Glutamatergic neuron (in vitro differentiated cells): ENCODE measurements around the gene CDH2. TPM values are rescaled to one million over a fixed set of nuclear protein-coding genes. Genes with fewer than 3 reads are reported as not detected.

Experiments
- DNase-seq: peaks from one replicate; pipeline ENCODE4 v3.0.0; 2022
- H3K27ac Mint-ChIP-seq: one replicate; pipeline ENCODE4 v1.8.0; 2020; ENCODE audit warnings: mild to moderate bottlenecking, mixed read lengths, inconsistent platforms; ENCODE audit not compliant: unreplicated experiment
- H3K27me3 Mint-ChIP-seq: one replicate; pipeline ENCODE4 v1.8.0; 2020; ENCODE audit warnings: mild to moderate bottlenecking, moderate library complexity, mixed read lengths, inconsistent platforms; ENCODE audit not compliant: unreplicated experiment
- H3K36me3 Mint-ChIP-seq: one replicate; pipeline ENCODE4 v1.8.0; 2020; ENCODE audit warnings: mild to moderate bottlenecking, mixed read lengths, inconsistent platforms; ENCODE audit not compliant: unreplicated experiment
- H3K4me1 Mint-ChIP-seq: one replicate; pipeline ENCODE4 v1.8.0; 2020; ENCODE audit warnings: mild to moderate bottlenecking, low read depth, mixed read lengths, inconsistent platforms; ENCODE audit not compliant: unreplicated experiment
- H3K4me3 Mint-ChIP-seq: one replicate; pipeline ENCODE4 v1.8.0; 2020; ENCODE audit warnings: mild to moderate bottlenecking, mixed read lengths, inconsistent platforms; ENCODE audit not compliant: unreplicated experiment
- H3K9me3 Mint-ChIP-seq: one replicate; pipeline ENCODE4 v1.8.0; 2020; ENCODE audit warnings: mild to moderate bottlenecking, moderate library complexity, mixed read lengths, inconsistent platforms; ENCODE audit not compliant: unreplicated experiment
- total RNA-seq: library from RNA; stranded (reverse); fragmentation: NEBNext Ultra II Directional; extraction: Animal tissue kit (Norgen Biotek cat#: 25700); gene quantifications from one replicate; pipeline ENCODE4 v1.2.1, GENCODE V29; 2021; ENCODE audit not compliant: unreplicated experiment
- TF ChIP-seq, protein P1 (sequence below): fragments of 200-600 bp; sonication (generic); IDR thresholded peaks from one replicate; pipeline ENCODE4 v1.5.0; 2021; ENCODE audit not compliant: partially characterized antibody, unreplicated experiment

Gene CDH2
- total RNA-seq, 1 donor from 2014 or later, result 224 TPM

GRCh38 chr18:28032177-28032576 lies 144.8 kb downstream of the CDH2 start:
- Mint-ChIP-seq H3K27me3 (no peaks in the 10 kb centered on the region), H3K4me3 (no peak overlapping the region), H3K27ac (no peak overlapping the region), H3K9me3 (peaks cover 5% of the 10 kb centered on the region), H3K36me3 (no peaks in the 10 kb centered on the region), H3K4me1 (peaks cover 16% of the 10 kb centered on the region)
- DNase-seq, result no peak
- TF ChIP-seq, protein P1, sequence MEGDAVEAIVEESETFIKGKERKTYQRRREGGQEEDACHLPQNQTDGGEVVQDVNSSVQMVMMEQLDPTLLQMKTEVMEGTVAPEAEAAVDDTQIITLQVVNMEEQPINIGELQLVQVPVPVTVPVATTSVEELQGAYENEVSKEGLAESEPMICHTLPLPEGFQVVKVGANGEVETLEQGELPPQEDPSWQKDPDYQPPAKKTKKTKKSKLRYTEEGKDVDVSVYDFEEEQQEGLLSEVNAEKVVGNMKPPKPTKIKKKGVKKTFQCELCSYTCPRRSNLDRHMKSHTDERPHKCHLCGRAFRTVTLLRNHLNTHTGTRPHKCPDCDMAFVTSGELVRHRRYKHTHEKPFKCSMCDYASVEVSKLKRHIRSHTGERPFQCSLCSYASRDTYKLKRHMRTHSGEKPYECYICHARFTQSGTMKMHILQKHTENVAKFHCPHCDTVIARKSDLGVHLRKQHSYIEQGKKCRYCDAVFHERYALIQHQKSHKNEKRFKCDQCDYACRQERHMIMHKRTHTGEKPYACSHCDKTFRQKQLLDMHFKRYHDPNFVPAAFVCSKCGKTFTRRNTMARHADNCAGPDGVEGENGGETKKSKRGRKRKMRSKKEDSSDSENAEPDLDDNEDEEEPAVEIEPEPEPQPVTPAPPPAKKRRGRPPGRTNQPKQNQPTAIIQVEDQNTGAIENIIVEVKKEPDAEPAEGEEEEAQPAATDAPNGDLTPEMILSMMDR, result no peak

GRCh38 chr18:28030458-28030857 lies 146.5 kb downstream of the CDH2 start:
- no peak overlapping the region for H3K4me3 Mint-ChIP-seq
- TF ChIP-seq, protein P1, result no peak
- H3K4me1 Mint-ChIP-seq, result peaks cover 20% of the 10 kb centered on the region
- no peak overlapping the region for H3K27ac Mint-ChIP-seq
- peaks cover 5% of the 10 kb centered on the region for H3K9me3 Mint-ChIP-seq
- DNase-seq, result no peak
- H3K27me3 Mint-ChIP-seq, result no peaks in the 10 kb centered on the region
- H3K36me3 Mint-ChIP-seq, result no peaks in the 10 kb centered on the region

DNA sequence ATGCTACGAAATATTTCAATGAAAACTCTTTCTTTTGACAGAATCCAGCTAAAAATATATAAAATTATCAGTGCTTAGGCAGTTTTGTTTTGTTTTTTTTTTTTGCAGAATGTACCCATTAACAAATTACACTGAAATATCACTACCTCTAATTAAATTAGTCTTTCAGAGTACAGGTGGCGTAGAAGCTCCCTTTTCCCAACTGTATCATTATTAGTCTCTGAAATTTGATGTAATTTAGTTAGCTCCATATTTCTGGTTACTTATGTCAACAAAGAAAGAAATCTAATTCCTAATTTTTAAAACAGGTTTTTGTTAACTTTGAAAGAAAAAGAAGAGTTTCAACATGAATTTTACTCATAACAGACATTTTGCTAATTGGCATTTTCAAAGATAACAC lies 149.2 kb downstream of the CDH2 start:
- no peak overlapping the region for H3K4me3 Mint-ChIP-seq
- no peak for DNase-seq
- H3K36me3 Mint-ChIP-seq, result no peaks in the 10 kb centered on the region
- no peaks in the 10 kb centered on the region for H3K27me3 Mint-ChIP-seq
- H3K4me1 Mint-ChIP-seq, result peaks cover 13% of the 10 kb centered on the region
- H3K9me3 Mint-ChIP-seq, result no peaks in the 10 kb centered on the region
- no peak overlapping the region for H3K27ac Mint-ChIP-seq
- TF ChIP-seq, protein P1, result no peak

DNA sequence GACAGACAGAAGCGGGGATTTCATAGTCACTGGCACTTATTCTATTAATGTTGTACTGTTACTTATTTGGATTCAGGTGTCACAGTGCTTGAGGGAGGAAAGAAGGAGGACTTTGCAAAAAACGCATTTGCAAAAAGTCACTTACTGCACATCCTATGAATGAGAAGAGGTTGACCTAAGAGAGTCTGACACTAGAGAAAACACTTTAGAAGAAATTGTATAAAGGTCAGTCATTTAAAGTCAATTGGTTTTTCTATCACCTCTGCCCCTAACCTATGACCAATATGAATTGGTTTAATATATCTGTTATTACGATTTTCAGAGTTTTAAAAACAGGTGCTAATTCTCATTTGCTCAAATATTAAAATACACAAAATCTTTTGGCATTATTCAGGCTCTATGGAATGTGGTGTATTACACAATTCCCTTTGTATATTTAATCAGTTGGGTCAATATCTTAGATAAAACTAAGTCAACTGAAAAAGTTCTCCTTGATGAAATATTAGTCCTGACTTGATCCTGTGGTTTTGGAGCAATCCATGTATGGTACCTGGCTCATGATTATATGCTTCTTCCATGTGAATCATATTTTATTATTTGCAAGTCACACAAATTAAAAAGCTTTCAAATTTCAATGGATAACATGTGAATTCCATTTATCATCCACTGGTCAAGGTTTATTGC lies 157.4 kb downstream of the CDH2 start:
- no peak for DNase-seq
- TF ChIP-seq, protein P1, result no peak
- Mint-ChIP-seq H3K9me3 (peaks cover 1% of the 10 kb centered on the region), H3K27ac (no peak overlapping the region), H3K4me3 (no peak overlapping the region), H3K27me3 (no peaks in the 10 kb centered on the region), H3K36me3 (no peaks in the 10 kb centered on the region), H3K4me1 (peaks cover 4% of the 10 kb centered on the region)

GRCh38 chr18:28018351-28018750 lies 158.6 kb downstream of the CDH2 start:
- DNase-seq, result no peak
- H3K27me3 Mint-ChIP-seq, result no peaks in the 10 kb centered on the region
- TF ChIP-seq, protein P1, result no peak
- peaks cover 1% of the 10 kb centered on the region for H3K9me3 Mint-ChIP-seq
- no peaks in the 10 kb centered on the region for H3K36me3 Mint-ChIP-seq
- no peak overlapping the region for H3K4me3 Mint-ChIP-seq
- H3K4me1 Mint-ChIP-seq, result peaks cover 4% of the 10 kb centered on the region
- H3K27ac Mint-ChIP-seq, result no peak overlapping the region
